ENCODE measurements around the gene RANBP3. TPM values are rescaled to one million over a fixed set of nuclear protein-coding genes. Genes with fewer than 3 reads are reported as not detected.

The RANBP3 gene
- total and polyA plus RNA-seq, 2 experiments from 2014 or later = 40.2 to 98.3 TPM

- Histone ChIP-seq H4K20me1 (replicated peaks; ENCODE audit: insufficient read depth) (no peaks in the 10 kb centered on the region; the same call in 1 of the 2 replicates), H3K9me2 (ENCODE audit: insufficient read depth) (no peaks in the 10 kb centered on the region), H3K4me3 (no peak overlapping the region), H2AFZ (no peak overlapping the region), H3K27ac (ENCODE audit: low read depth) (no peak overlapping the region), H3F3A (replicated peaks; ENCODE audit: low read depth) (no peaks in the 10 kb centered on the region), H3K79me2 (replicated peaks; ENCODE audit: insufficient read depth) (no peaks in the 10 kb centered on the region), H3K36me3 (ENCODE audit: insufficient read depth) (peaks cover 20% of the 10 kb centered on the region), H3K27me3 (ENCODE audit: insufficient read depth) (no peaks in the 10 kb centered on the region), H3K4me1 (ENCODE audit: insufficient read depth) (no peaks in the 10 kb centered on the region), H3K4me2 (no peak overlapping the region)
- H3K4me3 Mint-ChIP-seq = no peak overlapping the region
- no peaks in the 10 kb centered on the region for H3K9me3 Mint-ChIP-seq
- DNase-seq (ENCODE audit: low spot score) (no peak), ATAC-seq (no peak)
- H3K27me3 Mint-ChIP-seq (ENCODE audit: insufficient read depth, low read depth, poor library complexity) = peaks cover 2% of the 10 kb centered on the region
- no peak for TF ChIP-seq POLR2AphosphoS5 (IDR thresholded peaks at IDR 0.05; ENCODE audit: low read depth)
- TF ChIP-seq EZH2phosphoT487 (IDR thresholded peaks at IDR 0.05; ENCODE audit: unreplicated experiment) = no peak
- TF ChIP-seq ZNF462 (CRISPR knock-in tag; IDR thresholded peaks at IDR 0.05) = no peak
- TF ChIP-seq JUNB (IDR thresholded peaks at IDR 0.05; ENCODE audit: unreplicated experiment) = no peak
- TF ChIP-seq, protein P1, sequence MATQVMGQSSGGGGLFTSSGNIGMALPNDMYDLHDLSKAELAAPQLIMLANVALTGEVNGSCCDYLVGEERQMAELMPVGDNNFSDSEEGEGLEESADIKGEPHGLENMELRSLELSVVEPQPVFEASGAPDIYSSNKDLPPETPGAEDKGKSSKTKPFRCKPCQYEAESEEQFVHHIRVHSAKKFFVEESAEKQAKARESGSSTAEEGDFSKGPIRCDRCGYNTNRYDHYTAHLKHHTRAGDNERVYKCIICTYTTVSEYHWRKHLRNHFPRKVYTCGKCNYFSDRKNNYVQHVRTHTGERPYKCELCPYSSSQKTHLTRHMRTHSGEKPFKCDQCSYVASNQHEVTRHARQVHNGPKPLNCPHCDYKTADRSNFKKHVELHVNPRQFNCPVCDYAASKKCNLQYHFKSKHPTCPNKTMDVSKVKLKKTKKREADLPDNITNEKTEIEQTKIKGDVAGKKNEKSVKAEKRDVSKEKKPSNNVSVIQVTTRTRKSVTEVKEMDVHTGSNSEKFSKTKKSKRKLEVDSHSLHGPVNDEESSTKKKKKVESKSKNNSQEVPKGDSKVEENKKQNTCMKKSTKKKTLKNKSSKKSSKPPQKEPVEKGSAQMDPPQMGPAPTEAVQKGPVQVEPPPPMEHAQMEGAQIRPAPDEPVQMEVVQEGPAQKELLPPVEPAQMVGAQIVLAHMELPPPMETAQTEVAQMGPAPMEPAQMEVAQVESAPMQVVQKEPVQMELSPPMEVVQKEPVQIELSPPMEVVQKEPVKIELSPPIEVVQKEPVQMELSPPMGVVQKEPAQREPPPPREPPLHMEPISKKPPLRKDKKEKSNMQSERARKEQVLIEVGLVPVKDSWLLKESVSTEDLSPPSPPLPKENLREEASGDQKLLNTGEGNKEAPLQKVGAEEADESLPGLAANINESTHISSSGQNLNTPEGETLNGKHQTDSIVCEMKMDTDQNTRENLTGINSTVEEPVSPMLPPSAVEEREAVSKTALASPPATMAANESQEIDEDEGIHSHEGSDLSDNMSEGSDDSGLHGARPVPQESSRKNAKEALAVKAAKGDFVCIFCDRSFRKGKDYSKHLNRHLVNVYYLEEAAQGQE (IDR thresholded peaks at IDR 0.05; ENCODE audit: unreplicated experiment) = no peak
- no peak for TF ChIP-seq NANOG (IDR thresholded peaks at IDR 0.05; ENCODE audit: borderline replicate concordance)
- no peak for TF ChIP-seq CREB1 (CRISPR knock-in tag; IDR thresholded peaks at IDR 0.05; ENCODE audit: low read depth)
- TF ChIP-seq EZH2 (IDR thresholded peaks at IDR 0.05; ENCODE audit: low read depth, unreplicated experiment) = no peak
- no peak for TF ChIP-seq STAT1 (IDR thresholded peaks at IDR 0.05; ENCODE audit: unreplicated experiment)
- TF ChIP-seq, protein P2, sequence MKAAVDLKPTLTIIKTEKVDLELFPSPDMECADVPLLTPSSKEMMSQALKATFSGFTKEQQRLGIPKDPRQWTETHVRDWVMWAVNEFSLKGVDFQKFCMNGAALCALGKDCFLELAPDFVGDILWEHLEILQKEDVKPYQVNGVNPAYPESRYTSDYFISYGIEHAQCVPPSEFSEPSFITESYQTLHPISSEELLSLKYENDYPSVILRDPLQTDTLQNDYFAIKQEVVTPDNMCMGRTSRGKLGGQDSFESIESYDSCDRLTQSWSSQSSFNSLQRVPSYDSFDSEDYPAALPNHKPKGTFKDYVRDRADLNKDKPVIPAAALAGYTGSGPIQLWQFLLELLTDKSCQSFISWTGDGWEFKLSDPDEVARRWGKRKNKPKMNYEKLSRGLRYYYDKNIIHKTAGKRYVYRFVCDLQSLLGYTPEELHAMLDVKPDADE (IDR thresholded peaks at IDR 0.05) = no peak
- TF ChIP-seq ZNF331 (CRISPR knock-in tag; IDR thresholded peaks at IDR 0.05; ENCODE audit: low read depth) = no peak
- TF ChIP-seq CTCF (conservative IDR thresholded peaks at IDR 0.05; ENCODE audit: low read depth in 2 of 2) = no peak
- TF ChIP-seq ZNF114 (CRISPR knock-in tag; IDR thresholded peaks at IDR 0.05) = no peak
- H3K27ac Mint-ChIP-seq = no peak overlapping the region
- H3K36me3 Mint-ChIP-seq (ENCODE audit: low read depth) = peaks cover 62% of the 10 kb centered on the region
- no peaks in the 10 kb centered on the region for H3K4me1 Mint-ChIP-seq
Observed at GRCh38 chr19:5922161-5922545, 55.8 kb downstream of the RANBP3 start.
